GM12874 (cell line): ENCODE data around the gene CCNQ.

Experiments used
- CTCF ChIP-seq: IDR thresholded peaks from 2 replicates; pipeline ENCODE4 v1.5.1; 2011; ENCODE audit warnings: low read depth, mild to moderate bottlenecking, control low read depth, low read length, moderate library complexity; ENCODE audit not compliant: insufficient read depth

The CCNQ gene

GRCh38 chrX:153546386-153546785 is 52.6 kb downstream of the CCNQ start:
- TF ChIP-seq CTCF = no peak

GRCh38 chrX:153544727-153545126 is 54.2 kb downstream of the CCNQ start:
- TF ChIP-seq CTCF = no peak

GRCh38 chrX:153539979-153540358 is 59.0 kb downstream of the CCNQ start:
- no peak for TF ChIP-seq CTCF

GRCh38 chrX:153539171-153539978 is 59.6 kb downstream of the CCNQ start:
- TF ChIP-seq CTCF = peak; percentile 87

- no peak for TF ChIP-seq CTCF
Observed at GRCh38 chrX:153538424-153538823, 60.5 kb downstream of the CCNQ start.
